Activated naive CD8-positive, alpha-beta T cell treated with anti-CD3 and anti-CD28 coated beads, Interleukin-2, amount 10 ng/mL, durations not matched to agents 7 days and 5 days (primary cell): ENCODE results near the gene ZNF841. TPM values are rescaled to one million over a fixed set of nuclear protein-coding genes. Genes with fewer than 3 reads are reported as not detected.
"Not testable (repeated sequence)": the region's sequence is repeated elsewhere in the genome, so short reads cannot be mapped to it uniquely, and the experiment has no call there.

Source experiments
- ATAC-seq: fragments of 150-1000 bp; cut with Tn5 transposase; one replicate; pipeline ENCODE4 v1.10.0; 2021; ENCODE audit warnings: low read depth, moderate library complexity
- POLR2A ChIA-PET: fragments of 350-600 bp; sonication (Branson Sonifier 250); formaldehyde crosslinking; loops from one replicate; lab custom pipeline; 2021; ENCODE audit warnings: antibody characterized with exemption; lab: Charles Lee
- DNase-seq: peaks from one replicate; pipeline ENCODE4 v3.0.0; 2021
- H3K27ac Mint-ChIP-seq: one replicate; pipeline ENCODE4 v1.8.0; 2022; ENCODE audit warnings: mild to moderate bottlenecking, mixed read lengths
- H3K27me3 Mint-ChIP-seq: one replicate; pipeline ENCODE4 v1.8.0; 2022; ENCODE audit warnings: mild to moderate bottlenecking, moderate library complexity, mixed read lengths
- H3K36me3 Mint-ChIP-seq: one replicate; pipeline ENCODE4 v1.8.0; 2021; ENCODE audit warnings: mild to moderate bottlenecking, mixed read lengths
- H3K4me1 Mint-ChIP-seq: one replicate; pipeline ENCODE4 v1.8.0; 2021; ENCODE audit warnings: mixed read lengths
- H3K4me3 Mint-ChIP-seq: one replicate; pipeline ENCODE4 v1.8.0; 2022; ENCODE audit warnings: mild to moderate bottlenecking, moderate library complexity, mixed read lengths
- H3K9me3 Mint-ChIP-seq: one replicate; pipeline ENCODE4 v1.8.0; 2021; ENCODE audit warnings: mixed read lengths
- total RNA-seq, 2 experiments: library from RNA; stranded (reverse); gene quantifications; one replicate each; pipeline ENCODE4 v1.2.3, GENCODE V29; 2021

Gene ZNF841
- total RNA-seq, 2 experiments from 2014 or later = 38.4 to 38.6 TPM

DNA sequence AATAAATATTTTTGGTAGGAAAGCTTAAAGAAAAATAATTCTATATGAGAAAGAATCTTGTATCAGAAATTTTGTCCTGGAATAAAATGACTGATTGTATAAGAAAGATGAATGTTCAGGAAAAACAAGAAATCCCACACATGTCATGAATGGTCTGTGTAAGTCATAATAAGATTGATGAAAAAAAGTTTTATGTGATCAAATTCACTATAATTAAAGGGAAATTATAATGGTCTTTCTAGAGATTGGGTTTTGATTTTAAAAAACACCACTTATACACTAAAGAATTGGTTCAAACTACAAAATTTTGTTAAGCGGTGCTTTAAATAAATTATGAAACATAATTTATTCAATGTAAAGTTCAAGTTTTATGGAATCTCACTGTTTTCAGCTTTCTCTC lies 7.2 kb upstream of the ZNF841 start:
- POLR2A ChIA-PET = interaction anchor here (0.7 kb wide), 1 partner anchor 535 kb away, joined by 3 read pairs; no protein-coding TSS in a partner anchor
- Mint-ChIP-seq H3K36me3 (peaks cover 7% of the 10 kb centered on the region), H3K9me3 (peaks cover 29% of the 10 kb centered on the region), H3K4me1 (no peaks in the 10 kb centered on the region), H3K27me3 (no peaks in the 10 kb centered on the region), H3K27ac (no peak overlapping the region), H3K4me3 (no peak overlapping the region)
- ATAC-seq (no peak), DNase-seq (no peak)

DNA sequence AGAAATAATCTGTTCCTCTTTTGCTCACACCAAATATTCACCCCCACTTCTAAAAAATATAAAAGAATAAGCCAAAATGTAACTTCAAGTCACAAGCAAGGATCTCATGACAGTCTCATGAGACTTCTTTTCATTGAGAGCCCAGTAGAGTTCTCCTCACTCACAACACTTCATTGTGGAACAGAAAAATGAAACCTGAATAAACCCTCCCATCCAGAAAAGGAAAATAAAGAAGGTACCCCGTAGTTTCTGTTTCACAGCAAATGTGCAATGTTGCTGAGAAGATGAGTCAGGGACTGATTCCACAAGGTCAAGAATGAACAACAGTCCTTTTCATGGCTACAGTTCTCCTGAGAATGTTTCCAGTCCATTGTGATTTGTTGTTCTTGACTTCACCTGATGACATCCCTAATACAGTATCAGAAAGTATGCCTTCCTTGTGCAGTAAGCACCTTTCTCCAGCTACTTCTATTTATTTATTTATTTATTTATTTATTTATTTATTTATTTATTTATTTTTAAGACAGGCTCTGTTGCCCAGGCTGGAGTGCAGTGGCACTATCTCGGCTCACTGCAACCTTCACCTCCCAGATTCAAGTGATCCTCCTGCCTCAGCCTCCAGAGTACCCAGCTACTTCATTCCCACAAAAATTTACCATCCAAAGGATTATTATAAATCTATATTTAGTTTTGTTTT lies 6.4 kb upstream of the ZNF841 start:
- no peaks in the 10 kb centered on the region for H3K27me3 Mint-ChIP-seq
- no peak for ATAC-seq
- POLR2A ChIA-PET = interaction anchor here (0.7 kb wide), 1 partner anchor 535 kb away, joined by 3 read pairs; no protein-coding TSS in a partner anchor
- H3K4me1 Mint-ChIP-seq = no peaks in the 10 kb centered on the region
- H3K36me3 Mint-ChIP-seq = peaks cover 7% of the 10 kb centered on the region
- no peak for DNase-seq
- no peak overlapping the region for H3K4me3 Mint-ChIP-seq
- H3K9me3 Mint-ChIP-seq = peaks cover 22% of the 10 kb centered on the region
- no peak overlapping the region for H3K27ac Mint-ChIP-seq

DNA sequence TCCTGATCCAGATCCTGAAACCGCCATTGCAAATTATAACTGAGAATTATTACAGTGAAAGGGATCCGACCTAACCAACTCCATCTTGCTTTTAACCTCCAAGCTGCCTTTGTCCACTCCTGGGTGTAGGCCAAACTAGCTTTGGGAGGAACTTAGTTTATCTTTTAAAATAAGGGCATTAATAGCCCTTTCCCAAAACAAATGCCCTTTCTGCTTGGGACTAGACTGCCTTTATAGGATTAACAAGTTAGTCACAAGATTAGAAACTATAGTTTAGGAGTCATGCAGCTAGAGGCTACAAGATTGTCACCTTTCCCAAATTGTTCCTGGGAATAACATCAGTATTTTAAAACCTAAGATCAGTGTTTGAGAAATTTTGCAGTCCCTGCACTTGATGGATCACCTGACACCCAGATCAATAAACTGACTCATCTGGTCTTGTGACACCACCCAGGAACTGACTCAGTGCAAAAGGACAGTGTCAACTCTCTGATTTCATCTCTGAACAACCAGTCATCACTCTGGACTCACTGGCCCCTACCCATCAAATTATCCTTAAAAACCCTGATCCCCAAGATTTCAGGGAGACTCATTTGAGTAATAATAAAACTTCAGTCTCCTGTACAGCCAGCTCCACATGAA lies 4.1 kb upstream of the ZNF841 start:
- no peak for ATAC-seq
- Mint-ChIP-seq H3K4me1 (peaks cover 6% of the 10 kb centered on the region), H3K36me3 (peaks cover 12% of the 10 kb centered on the region), H3K4me3 (no peak overlapping the region), H3K27ac (no peak overlapping the region), H3K9me3 (peaks cover 22% of the 10 kb centered on the region), H3K27me3 (no peaks in the 10 kb centered on the region)
- POLR2A ChIA-PET = no interaction called here
- no peak for DNase-seq

DNA sequence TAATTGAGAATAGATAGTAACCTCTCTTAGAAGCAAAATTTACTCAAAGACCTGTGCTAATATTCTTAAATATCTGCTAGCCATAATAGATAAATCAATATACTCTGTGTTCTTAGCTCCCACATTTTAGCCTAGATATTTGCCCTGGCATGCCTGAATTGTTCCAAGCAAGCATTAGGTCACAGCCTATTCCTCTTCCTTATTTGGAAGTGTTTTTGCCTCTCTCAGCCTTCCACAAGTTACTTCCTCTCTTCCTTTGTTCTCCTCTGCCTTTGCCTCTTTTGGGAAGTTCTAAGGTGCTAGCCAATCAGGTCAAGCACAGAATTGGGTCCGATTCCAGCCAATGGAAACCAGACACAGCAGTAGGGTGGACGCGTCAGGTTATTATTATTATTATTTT lies 851 bp upstream of the ZNF841 start:
- H3K4me1 Mint-ChIP-seq = peaks cover 22% of the 10 kb centered on the region
- POLR2A ChIA-PET, H3K27ac Mint-ChIP-seq, ATAC-seq, H3K27me3 Mint-ChIP-seq, DNase-seq: not testable (repeated sequence)
- H3K4me3 Mint-ChIP-seq = peak overlapping the region; percentile 90
- peaks cover 24% of the 10 kb centered on the region for H3K9me3 Mint-ChIP-seq
- H3K36me3 Mint-ChIP-seq = peaks cover 42% of the 10 kb centered on the region

DNA sequence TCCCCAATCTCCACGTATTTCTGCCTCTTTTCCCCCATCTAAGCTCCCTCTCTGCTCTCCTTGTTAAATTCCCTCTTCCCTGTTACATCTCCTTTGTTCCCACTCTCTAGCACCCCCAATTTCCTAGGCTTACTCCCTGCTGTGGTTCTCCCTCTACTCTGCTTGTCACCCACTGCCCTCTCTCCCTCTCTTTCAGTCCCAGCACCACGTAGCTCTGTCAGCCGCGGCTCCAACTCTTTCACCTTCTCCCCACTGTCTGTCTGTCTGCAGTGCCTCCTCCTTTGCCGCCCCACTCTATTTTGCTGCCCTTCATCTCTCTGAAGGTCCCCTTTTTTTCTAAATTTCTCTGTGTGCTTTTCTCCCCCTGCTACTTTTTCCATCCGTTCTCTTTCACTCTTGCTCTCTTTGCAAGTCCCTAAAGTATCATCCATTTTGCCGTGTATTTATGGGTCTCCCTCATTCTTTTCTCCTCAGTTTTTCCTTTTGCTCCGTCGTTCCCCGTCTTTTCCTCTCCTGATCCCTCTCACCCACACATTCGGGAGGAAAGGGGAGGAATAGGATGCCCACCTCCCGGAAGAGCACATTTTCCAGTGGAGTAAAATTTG lies 937 bp downstream of the ZNF841 start:
- Mint-ChIP-seq H3K9me3 (peaks cover 30% of the 10 kb centered on the region), H3K4me3 (peak overlapping the region; percentile 90), H3K4me1 (peaks cover 24% of the 10 kb centered on the region), H3K27me3 (no peaks in the 10 kb centered on the region), H3K36me3 (peaks cover 60% of the 10 kb centered on the region), H3K27ac (peak overlapping the region; percentile 92)
- no peak for DNase-seq
- POLR2A ChIA-PET = interaction anchor here (0.8 to 1.2 kb wide), 2 partner anchors 66 to 95 kb away, joined by 3 read pairs; partner anchors contain the start of gene ZNF614
- ATAC-seq = peak; percentile 21

DNA sequence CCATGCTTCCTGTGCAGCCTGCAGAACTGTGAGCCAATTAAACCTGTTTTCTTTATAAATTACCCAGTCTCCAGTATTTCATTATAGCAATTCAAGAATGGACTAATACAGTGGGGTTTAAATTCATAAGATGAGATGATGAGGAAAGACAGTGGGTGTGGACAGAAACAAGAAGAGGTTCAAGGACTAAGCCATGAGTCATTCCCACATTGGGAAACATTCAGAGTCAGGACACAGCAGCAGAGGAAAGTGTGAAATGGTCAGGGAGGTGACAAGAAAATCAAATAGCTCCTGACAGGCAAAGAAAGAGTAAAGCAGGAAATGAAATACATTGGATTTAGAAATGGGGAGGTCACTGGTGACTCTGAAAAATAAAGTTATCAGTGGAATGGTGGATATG lies 9.1 kb downstream of the ZNF841 start:
- Mint-ChIP-seq H3K4me3 (no peak overlapping the region), H3K27me3 (no peaks in the 10 kb centered on the region), H3K36me3 (peaks cover 98% of the 10 kb centered on the region), H3K9me3 (peaks cover 48% of the 10 kb centered on the region), H3K4me1 (peaks cover 3% of the 10 kb centered on the region), H3K27ac (no peak overlapping the region)
- ATAC-seq (no peak), DNase-seq (no peak)
- POLR2A ChIA-PET = no interaction called here

DNA sequence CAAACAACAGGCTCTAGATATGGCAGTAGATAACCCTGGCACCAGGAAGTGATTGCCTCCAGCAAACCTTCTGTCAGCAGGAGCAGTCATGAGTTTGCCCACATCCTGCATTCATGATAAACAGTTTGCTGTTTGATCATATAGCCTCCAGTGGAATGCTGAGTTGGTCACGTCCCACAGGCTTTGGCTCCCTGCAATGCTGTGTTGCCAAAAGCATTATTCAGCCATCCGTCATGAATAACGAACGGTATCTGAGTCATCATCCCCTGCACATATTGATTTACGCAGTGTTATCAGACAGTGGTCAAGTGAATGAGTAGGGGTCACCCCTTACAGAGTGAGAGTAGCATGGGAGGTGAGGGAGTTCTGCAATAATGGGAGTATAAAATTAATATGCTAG lies 25.1 kb downstream of the ZNF841 start:
- no peak for DNase-seq
- Mint-ChIP-seq H3K27me3 (no peaks in the 10 kb centered on the region), H3K9me3 (peaks cover 50% of the 10 kb centered on the region), H3K4me3 (no peak overlapping the region), H3K36me3 (peaks cover 95% of the 10 kb centered on the region), H3K27ac (no peak overlapping the region), H3K4me1 (no peaks in the 10 kb centered on the region)
- no peak for ATAC-seq
- POLR2A ChIA-PET = no interaction called here

DNA sequence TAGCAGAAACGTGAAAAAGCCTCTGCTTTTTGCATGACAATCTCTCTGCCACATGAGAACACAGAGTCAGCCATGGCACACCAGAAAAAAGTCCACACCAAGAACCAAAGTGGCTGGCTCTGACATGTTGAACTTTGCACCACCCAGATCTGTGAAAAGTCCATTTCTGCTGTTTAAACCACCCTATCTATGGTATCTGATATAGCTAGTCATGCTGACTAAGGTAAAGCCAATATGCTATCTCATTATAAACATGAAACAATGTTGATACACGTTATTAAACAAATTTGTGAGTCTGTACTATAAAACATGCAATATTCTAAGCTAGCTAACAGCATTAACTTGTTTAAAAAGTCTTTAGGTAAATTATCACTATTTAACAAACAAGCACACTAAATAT lies 25.9 kb downstream of the ZNF841 start:
- no peak overlapping the region for H3K4me3 Mint-ChIP-seq
- no peak for DNase-seq
- no peaks in the 10 kb centered on the region for H3K4me1 Mint-ChIP-seq
- peaks cover 95% of the 10 kb centered on the region for H3K36me3 Mint-ChIP-seq
- no peak for ATAC-seq
- H3K27me3 Mint-ChIP-seq = no peaks in the 10 kb centered on the region
- peaks cover 47% of the 10 kb centered on the region for H3K9me3 Mint-ChIP-seq
- H3K27ac Mint-ChIP-seq = no peak overlapping the region
- POLR2A ChIA-PET = no interaction called here

DNA sequence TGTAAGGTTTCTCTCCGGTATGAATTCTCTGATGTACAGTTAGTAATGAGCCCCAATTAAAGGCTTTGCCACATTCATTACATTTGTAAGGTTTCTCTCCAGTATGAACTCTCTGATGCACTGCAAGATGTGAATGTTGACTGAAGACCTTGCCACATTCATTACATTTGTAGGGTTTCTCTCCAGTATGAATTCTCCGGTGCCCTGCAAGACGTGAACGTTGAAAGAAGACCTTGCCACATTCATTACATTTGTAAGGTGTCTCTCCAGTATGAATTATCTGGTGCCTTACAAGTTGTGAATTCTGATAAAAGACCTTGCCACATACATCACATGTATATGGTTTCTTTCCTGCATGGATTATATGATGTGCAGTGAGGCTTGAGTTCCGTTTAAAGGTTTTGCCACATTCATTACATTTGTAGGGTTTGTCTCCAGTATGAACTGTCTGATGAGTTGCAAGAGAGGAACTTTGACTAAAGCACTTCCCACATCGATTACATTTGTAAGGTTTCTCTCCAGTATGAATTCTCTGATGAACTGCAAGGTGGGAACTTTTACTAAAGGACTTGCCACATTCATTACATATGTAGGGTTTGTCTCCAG lies 29.2 kb downstream of the ZNF841 start:
- peaks cover 89% of the 10 kb centered on the region for H3K36me3 Mint-ChIP-seq
- no peaks in the 10 kb centered on the region for H3K27me3 Mint-ChIP-seq
- H3K4me3 Mint-ChIP-seq = no peak overlapping the region
- DNase-seq = no peak
- ATAC-seq = no peak
- POLR2A ChIA-PET = no interaction called here
- no peak overlapping the region for H3K27ac Mint-ChIP-seq
- H3K4me1 Mint-ChIP-seq = no peaks in the 10 kb centered on the region
- peaks cover 45% of the 10 kb centered on the region for H3K9me3 Mint-ChIP-seq

DNA sequence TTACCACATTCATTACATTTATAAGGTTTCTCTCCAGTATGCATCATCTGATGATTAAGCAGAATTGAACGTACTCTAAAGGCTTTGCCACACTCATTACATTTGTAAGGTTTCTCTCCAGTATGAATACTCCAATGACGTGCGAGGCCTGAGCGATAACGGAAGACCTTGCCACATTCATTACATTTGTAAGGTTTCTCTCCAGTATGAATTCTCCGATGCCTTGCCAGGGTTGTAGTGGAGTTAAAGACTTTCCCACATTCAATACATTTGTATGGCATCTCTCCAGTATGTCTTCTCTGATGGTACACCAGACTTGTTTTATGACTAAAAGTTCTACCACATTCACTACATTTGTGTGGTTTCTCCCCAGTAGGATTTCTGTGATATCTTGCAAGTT lies 30.2 kb downstream of the ZNF841 start:
- no peaks in the 10 kb centered on the region for H3K27me3 Mint-ChIP-seq
- H3K4me1 Mint-ChIP-seq = no peaks in the 10 kb centered on the region
- DNase-seq = no peak
- POLR2A ChIA-PET = no interaction called here
- H3K27ac Mint-ChIP-seq = no peak overlapping the region
- H3K4me3 Mint-ChIP-seq = no peak overlapping the region
- H3K9me3 Mint-ChIP-seq = peaks cover 44% of the 10 kb centered on the region
- H3K36me3 Mint-ChIP-seq = peaks cover 88% of the 10 kb centered on the region
- ATAC-seq = no peak

DNA sequence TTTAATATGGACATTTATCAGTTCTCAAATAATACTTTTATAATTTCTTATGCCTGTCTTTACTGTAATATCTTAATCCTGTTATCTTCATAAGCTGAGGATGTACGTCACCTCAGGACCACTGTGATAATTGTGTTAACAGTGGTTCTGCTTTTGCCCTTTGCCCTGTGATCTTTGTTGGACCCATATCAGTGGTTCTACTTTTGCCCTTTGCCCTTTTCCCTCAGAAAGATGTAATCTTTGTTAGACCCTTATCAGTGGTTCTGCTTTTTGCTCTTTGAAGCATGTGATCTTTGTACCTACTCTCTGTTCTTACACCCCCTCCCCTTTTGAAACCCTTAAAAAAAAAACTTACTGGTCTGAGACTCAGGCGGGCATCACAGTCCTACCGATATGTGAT lies 39.1 kb downstream of the ZNF841 start:
- Mint-ChIP-seq H3K9me3 (peaks cover 45% of the 10 kb centered on the region), H3K36me3 (peaks cover 65% of the 10 kb centered on the region)
- H3K4me1 Mint-ChIP-seq, POLR2A ChIA-PET, H3K27me3 Mint-ChIP-seq, H3K4me3 Mint-ChIP-seq, H3K27ac Mint-ChIP-seq, ATAC-seq, DNase-seq: not testable (repeated sequence)

DNA sequence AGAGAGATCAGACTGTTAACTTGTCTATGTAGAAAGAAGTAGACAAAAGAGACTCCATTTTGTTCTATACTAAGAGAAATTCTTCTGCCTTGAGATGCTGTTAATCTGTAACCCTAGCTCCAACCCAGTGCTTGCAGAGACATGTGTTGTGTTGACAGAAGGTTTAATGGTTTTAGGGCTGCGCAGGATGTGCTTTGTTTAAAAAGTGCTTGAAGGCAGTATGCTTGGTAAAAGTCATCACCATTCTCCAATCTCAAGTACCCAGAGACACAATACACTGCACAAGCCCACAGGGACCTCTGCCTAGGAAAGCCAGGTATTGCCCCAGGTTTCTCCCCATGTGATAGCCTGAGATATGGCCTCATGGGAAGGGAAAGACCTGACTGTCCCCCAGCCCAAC lies 43.8 kb downstream of the ZNF841 start:
- peaks cover 11% of the 10 kb centered on the region for H3K4me1 Mint-ChIP-seq
- peaks cover 58% of the 10 kb centered on the region for H3K36me3 Mint-ChIP-seq
- H3K27me3 Mint-ChIP-seq, POLR2A ChIA-PET, H3K27ac Mint-ChIP-seq, DNase-seq, H3K4me3 Mint-ChIP-seq, ATAC-seq: not testable (repeated sequence)
- peaks cover 31% of the 10 kb centered on the region for H3K9me3 Mint-ChIP-seq
